ENCODE data around the gene HDAC4.

HDAC4 gene

DNA sequence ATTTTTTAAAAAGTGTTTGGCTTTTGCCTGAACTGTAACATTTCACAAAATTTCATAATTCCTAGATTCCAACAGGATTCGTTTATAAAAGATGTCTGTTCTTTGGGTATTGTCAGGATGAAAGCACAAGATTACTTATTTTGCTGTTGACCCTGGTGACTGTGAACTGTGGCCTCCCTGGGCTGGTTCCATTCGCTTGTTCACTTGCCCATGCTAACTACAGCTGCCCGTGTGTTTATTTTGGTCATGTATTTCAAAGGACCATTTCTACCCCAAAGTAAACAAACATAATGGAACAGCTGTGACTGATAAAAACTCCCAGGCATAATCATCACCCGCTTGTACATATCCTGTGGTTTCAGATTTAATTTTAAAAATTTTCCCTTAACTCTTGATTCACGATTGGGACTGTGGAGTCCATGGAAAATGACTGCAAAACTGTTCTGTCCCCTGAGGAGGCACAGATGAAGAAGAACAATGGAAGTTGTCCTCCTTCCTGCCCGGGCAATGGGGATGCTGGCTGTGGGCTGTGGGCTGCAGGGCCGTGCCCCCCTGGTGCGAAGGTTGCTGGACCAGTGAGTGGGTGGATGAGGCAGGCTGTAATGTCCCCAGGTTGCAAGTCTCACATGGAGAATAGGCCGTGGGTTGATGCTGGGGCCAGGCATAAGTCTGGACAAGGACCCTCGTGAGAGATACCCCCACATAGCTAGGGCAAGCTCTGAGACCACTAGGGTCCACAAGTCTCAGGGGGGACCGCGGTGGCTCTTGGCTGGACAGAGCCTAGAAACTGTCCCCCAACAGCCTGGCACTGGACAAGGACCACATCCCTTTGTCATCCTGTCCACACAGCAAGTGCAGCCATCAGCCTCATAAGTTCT is 28.9 kb upstream of the HDAC4 start:
- no peak for DNase-seq (ENCODE audit: low read depth in 1 of 2, low spot score in 1 of 2)

DNA sequence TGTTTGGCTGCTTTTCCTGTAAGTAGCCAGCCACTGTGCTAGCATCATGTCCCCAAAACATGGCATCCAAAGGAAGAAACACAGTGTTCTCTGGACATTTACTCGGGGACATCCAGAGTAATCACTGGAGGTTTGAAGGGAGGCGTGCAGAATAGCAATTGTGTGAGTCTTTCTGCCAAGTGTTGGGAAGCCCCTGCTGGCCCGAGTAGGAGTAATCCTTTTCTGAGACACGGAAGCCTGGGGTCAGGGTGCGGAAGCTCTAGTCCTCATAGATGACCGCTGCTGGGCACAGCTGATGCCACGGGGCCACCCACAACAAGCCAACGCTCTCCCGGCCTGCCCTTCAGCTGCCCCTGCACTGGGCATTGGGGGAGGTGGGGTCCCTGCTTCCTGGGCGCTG is 24.8 kb upstream of the HDAC4 start:
- DNase-seq (ENCODE audit: low read depth in 1 of 2, low spot score in 1 of 2): no peak

DNA sequence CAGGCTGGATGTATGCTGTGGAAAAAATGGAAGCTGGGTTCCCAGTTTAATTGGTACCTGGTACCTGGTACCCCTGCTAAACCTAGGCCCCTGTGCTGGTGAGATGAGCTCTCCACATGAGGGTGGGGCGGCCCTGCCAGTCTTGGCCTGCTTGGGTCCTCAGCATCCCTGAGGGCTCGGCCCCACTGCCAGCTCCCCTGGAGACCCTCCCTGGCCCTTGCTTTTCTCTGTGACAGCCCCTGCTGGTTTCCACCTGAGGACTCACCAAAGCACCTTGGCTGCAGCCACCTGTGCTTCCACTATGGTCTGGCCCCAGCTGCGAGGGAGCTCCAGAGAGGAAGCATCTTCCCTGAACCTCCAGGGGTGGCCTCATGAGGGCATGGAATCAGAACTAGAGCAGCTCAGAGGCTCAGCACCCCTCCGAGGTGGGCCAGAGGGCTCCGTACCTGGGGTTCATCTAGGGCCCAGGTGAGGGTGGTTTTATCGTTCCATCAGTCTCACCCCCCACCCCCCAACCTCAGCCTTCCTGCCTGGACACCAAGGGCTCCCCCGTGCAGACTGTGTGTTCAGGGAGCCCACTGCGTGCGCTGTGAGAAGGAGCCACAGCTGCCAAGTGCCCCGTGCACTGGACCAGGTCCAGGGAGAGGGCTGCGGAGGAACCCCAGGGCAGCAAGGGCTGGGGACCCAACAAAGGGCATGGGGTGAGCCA is 23.7 kb upstream of the HDAC4 start:
- DNase-seq (ENCODE audit: low read depth in 1 of 2, low spot score in 1 of 2): no peak

DNA sequence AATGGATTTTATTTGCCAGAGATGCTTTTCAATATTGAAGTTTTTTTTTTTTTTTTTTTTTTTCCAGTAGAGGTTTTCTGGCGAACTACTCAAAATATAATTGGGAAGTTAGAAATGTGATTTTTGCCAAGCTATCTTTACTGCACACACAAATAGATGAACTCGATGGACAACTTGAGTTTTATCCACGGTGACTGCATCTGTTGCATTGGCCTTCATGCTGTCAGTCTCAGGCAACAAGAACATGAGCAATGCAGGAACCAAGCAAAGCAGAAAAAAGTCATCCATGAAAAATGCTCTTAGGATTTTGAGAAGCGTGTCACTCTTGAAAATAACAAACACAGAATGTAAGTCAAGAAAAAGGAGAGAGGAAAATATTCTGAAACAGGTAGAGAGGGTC is 22.7 kb upstream of the HDAC4 start:
- DNase-seq (ENCODE audit: low read depth in 1 of 2, low spot score in 1 of 2): no peak

DNA sequence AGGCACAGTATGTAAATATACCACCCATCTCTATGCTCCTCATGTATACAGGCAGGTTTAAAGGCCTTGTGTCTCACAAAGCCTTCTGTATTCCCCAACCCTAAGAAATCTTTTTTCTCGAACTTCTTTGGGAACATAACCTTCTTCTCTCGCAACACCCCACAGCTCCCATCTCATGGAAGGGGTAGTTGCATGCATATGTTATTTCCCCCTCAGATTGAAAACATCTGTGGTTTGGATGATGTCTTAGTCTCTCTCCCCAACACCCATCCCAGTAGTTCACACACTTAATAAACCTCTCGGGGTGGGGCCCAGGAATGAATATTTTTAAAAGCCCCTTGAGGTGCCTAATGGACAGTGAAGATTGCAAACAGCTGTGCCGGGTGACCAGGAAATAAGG is 21.0 kb upstream of the HDAC4 start:
- DNase-seq (ENCODE audit: low read depth in 1 of 2, low spot score in 1 of 2): no peak

DNA sequence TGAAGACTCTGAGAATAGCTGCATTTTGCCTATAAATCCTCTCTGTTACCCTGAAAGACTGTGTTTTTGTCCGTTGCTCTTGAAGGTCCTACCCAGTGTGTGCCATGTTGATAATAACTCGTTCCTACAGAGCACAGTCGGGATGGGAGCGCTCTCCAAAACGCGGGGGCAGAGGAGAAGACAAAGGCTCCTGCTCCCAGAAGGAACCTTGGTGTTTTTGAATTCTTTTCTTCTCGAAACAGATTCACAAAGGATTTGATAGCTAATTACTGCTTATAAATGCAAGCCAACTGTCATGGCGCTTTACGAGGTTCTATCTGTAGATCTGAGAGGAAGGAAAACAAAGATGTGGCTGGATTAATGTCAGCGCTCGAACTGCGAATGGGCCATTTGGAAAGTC is 19.3 kb upstream of the HDAC4 start:
- no peak for DNase-seq (ENCODE audit: low read depth in 1 of 2, low spot score in 1 of 2)

DNA sequence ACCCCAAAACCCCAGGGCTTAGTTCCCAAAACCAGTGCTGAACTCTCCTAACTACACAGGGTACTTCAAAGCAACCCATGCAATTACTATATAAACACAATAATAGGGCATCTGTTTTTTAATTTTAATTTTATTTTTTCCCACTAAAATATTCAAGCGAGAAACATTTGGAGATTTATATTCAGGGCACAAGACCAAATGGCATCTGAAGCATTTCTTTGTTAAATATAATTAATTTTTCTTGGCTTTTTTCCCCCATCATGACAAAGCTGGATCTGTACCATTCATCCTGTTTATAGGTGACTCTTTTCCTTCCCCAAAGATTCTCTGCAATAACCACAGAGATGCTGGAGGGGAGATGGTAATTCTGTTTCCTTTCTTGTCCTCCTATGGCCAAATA is 18.1 kb upstream of the HDAC4 start:
- no peak for DNase-seq (ENCODE audit: low read depth in 1 of 2, low spot score in 1 of 2)

DNA sequence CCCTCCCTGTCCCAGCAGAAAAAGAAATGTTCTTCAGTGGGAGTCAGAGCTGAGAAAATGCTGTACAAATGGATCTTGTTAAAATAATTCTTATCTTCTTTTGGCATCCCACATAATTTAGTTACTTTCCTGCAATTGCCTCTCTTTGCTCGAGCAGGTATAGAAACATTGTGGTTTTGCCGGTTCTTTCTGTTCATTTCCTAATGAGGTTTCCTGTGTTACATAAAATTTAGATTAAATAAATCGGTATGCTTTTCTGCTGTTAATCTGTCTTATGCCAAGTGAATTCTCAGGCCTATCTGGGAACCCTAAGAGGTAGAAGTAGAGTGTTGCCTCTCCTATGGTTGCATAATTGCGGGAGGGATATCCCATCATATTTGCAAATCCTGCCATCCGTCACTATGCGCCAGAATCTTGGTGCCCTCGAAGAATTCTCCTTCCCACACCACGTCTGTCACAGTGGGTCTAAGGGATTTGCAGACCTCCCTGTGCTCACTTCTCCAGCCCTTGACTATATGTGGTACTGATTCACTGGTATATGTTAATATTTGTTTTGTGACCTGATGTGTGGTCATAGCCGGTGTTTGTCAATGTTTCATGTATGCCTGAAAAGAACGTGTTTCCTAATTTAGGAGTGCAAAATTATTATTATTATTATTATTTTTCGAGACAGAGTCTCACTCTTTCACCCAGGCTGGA is 12.2 kb upstream of the HDAC4 start:
- DNase-seq (ENCODE audit: low read depth in 1 of 2, low spot score in 1 of 2): no peak

DNA sequence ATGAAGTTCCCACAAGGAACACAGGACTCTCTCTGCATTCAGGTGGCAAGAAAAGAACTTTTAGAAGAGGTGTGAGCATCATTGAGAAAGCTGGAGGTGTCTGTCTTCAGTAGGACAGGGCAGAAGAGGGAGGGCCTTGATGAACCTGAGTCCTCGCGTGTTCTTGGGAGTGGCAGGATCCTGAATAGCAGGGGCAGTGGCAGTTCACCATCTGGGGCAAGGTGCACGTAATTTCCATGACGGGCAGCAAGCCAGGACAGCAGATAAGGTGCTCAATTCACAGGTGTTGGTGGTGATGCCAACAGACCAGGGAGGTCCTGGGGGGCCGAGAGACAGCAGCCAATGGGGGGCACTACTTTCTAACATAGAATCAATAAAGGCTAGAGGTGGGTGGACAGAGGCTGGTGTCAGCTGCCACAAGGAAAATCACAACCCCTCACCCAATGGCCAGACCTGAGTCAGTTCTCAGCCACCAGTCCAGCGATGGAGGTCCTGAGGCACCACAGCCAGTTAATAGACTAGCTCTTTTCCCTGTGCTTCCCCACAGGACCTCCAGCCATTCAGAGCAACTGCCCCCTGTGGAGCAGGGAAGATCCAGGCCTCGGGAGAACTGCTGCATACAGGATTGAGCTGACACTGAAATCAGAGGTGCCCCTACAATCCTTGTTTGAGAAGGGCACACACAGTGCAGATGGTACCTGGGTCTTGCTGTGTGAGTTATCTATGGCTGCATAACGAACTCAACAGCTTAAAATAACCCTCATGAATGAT is 10.9 kb upstream of the HDAC4 start:
- DNase-seq (ENCODE audit: low read depth in 1 of 2, low spot score in 1 of 2): no peak

DNA sequence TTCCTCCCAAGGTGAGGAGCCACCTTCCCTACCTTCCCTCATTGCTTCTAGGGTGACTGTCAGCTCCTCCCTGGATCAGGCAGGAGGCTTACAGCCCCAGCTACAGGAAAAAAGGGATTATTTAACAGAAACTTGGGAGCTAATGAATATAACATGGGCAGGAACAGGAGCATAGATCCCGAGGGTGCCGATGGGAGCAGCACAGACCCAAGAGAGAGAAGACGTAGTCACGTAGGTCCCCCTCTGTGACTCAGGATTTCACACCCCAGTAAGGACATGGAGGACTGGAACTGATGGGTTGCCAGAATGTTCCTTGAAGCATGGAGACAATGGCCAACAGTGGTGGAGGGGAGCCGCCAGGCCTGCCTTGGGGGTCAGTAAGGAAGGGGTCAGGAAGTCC is 10.3 kb upstream of the HDAC4 start:
- no peak for DNase-seq (ENCODE audit: low read depth in 1 of 2, low spot score in 1 of 2)

DNA sequence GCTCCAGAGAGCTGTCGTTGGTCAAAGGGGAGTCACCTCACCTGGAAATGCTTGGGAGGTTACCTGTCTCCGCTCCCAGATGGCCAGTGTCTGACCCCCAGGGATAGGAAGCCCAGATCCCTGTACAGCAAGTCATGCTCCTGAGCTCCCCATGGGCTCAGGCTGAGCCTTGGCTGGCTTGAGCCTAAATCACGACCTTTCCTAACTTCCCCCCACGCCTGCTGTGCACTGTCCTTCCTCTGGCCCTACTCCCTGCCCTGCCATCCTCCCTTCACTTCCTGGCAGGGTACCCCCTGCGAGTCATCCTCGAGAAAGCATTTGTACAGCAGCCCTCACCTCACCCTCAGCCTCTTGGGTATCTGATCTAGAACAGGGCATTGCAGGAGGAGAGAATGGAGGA is 9.2 kb upstream of the HDAC4 start:
- no peak for DNase-seq (ENCODE audit: low read depth in 1 of 2, low spot score in 1 of 2)

DNA sequence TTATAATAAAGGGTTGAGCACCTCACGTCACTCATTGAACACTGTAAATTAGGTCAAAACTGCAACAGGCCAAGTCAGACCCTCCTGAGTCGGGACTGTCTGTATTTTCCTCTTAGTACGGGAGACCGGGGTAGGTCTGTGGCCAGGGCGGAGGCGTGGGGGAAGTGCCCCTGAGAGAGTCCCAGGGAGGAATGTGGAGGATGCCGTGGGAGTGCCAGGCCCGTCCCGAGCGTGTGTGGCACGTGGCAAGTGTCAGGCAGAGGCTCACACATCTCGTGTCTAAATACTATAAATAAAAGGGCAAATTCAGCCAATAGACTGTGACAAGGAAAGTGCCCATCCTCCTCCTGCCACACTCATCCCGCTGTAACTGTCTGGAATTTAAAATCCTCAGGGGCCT is 6.3 kb upstream of the HDAC4 start:
- no peak for DNase-seq (ENCODE audit: low read depth in 1 of 2, low spot score in 1 of 2)

DNA sequence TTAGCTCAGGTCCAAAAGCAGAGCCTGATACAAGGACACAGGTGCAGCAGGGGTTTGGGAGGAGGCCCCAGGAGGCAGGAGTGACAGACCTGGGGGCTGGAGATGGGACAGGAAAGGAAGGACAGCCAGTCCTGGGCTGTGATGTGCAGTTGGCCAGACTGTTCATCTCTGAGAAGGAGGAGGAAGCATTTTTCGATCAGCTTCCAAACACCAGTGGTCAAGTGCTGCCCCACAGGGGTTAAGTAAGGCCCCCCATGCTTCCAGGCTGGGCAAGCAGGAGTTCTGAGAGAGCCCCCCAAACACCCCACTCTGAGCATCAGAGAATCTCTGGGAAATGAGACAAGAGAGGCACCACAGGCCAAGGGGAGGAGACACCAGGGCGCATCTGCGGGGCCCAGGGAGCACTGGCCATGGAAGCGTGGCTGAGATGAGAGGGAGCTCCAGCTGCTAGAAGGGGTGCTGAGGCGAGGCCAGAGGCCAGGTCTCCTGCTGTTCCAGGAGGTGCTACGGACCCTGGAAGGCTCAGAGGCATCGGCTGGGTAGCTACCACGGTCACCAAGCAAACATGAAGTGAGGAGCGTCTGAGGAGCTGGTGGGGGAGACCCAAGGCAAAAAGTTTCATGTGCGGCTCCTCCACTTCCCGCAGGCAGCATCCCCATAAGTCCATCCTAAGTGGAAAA is 5.6 kb upstream of the HDAC4 start:
- DNase-seq (ENCODE audit: low read depth in 1 of 2, low spot score in 1 of 2): no peak

DNA sequence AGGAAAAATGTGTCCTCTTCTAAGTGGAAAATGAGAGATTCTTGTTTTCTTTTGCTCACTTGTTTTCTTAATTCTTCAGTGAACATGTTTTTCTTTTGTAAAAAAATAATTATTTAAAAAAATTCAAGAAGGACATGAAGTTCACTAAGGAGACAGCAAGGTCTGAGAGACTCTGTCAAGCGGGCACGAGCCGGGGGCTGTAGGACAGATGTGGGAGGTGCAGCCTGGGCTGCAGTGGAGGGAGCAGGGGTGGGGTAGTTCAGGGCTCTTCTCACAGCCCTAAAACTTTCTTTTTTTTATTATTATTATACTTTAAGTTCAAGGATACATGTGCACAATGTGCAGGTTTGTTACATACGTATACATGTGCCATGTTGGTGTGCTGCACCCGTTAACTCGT is 4.3 kb upstream of the HDAC4 start:
- no peak for DNase-seq (ENCODE audit: low read depth in 1 of 2, low spot score in 1 of 2)

DNA sequence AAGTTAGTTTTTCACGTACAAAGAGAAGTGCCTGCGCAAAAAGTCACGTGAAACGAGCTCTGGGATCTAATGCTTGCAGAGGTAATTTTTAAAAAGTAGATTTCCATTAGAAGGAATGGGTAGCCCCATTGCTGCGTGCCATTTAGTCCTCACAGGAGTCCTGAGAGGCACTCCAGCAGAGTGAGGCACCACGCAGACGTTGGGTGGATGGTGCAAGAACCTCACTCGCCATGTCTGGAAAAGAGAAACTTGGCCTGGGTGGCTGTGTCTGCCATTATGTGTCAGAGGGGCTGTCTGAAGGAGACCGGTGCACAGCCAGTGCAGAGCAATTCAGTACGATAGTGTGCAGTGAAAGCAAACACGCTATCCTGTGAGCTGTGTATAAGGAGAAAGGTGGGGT is 1.8 kb upstream of the HDAC4 start:
- DNase-seq (ENCODE audit: low read depth in 1 of 2, low spot score in 1 of 2): no peak

DNA sequence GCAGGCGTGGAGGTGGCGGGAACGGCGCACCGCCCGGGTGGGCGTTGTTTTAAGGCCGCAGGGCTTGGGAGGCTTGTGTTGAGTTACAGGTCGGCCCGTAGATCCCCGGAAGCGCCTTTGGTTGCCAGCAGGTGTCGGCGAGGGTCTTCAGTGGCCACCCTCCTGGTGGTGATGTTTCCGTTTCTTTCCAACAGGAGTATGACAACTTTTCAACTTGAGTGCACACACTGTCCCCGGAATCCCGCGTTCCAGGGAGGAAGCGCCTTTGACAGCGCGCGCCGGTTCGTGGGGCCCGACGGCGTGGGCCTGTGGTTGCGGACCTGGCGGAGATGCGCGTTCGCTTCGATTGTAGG is 1.0 kb upstream of the HDAC4 start:
- DNase-seq (ENCODE audit: low read depth in 1 of 2, low spot score in 1 of 2): no peak

DNA sequence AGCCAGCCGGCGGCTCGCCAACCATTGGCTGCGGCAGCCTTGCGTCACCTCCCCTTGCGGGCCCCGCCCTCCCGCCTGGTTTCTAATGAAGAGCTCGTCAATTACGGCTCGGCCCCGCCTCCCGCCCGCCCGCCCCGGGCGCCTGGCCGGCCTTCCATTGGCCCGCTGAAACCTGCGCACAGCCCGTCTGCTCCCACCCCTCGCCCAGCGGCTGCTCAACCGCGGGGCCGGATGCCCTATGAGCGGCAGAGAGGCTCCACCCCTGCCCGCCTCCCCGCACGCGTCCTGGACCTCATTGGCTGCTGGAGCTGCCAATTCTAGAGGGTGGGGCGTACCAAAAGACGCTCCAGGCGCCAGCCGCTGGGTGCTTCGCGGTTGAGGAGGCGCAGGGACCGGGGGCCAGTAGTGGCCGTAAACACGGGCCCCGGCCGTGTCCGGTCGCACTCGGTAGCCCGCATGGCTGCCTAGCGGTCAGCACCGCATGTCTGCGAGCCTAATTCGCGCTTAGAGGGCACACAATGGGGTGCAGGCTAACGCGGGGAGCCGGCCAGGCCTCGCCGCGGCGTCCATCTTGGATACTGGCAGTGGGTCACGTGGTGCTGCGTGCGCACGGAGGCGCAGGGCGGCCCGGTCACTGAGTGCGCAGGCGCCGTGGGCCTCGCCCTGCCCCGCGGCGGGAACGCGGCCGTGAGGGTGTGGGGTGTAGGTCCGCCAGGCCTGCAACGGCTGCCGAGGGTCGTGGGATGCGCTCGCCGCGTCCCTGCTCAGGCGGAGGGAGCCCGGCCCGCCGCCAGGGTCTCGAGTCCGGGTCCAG is 454 bp upstream of the HDAC4 start:
- peak; percentile 96 to 100 for DNase-seq (ENCODE audit: low read depth in 1 of 2, low spot score in 1 of 2)

DNA sequence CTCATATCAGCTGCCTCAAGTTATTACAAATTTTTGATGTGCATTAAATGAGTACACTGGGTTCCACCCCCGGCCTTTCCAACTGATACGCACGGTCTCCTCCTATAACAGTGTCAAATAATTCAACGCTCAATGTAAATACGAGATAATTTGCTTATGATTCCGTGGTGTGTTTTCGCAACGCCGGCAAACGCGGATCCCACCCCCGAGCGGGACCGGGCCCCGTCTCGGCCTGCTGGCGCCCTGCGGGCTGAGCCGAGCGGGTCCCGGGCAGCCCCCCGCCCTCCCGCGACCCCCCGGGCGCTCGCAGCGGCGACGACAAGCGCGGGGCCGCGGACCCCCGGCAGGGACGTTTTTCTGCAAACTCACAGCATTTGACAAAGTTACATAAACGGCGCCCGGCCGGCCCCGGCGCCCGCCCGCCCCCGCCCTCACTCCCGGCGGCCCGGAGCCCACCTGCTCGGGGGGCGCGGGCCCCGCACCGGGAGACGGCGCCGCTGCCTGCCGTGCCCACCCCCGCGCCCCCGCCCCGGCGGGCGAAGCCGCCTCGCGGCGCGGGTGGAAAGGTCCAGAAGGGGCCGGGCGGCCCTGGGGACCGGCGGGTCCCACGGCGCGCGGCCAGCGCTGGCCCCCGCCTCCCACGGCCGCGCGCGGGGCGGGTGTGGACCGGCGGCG is 762 bp downstream of the HDAC4 start:
- DNase-seq (ENCODE audit: low read depth in 1 of 2, low spot score in 1 of 2): no peak

DNA sequence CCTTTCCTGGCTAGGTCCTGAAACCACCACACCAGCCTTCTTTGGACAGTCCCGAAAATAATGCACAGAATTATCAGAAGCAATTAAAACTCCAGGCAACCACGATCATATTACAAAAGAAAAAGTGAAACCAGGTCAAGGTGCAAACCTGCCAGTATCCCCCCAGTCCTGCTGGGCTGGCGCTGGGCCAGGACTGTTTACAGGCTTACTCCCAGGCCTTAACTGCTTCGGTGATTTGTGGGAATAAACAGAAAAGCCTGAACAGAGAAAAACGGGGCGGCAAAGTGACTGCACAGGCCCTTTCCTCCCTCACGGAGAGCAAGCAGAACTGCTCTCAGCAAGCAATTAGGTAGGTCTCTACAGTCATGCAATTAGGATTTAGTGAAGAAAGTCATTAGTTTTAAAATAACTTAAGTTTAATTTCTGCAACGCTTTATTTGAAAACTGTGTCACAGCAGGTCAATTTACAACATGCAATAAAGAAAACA is 1.3 kb downstream of the HDAC4 start:
- DNase-seq (ENCODE audit: low read depth in 1 of 2, low spot score in 1 of 2): no peak

Measured in activated T-helper 1 cell treated with anti-CD3 and anti-CD28 coated beads, Interleukin-2, amount 50 U/mL, for 16 hours (primary cell).